Vagina (tissue), 2 donors: ENCODE data around the gene ITSN1. TPM values are rescaled to one million over a fixed set of nuclear protein-coding genes. Genes with fewer than 3 reads are reported as not detected.
"Not testable (repeated sequence)": the region's sequence is repeated elsewhere in the genome, so short reads cannot be mapped to it uniquely, and the experiment has no call there.

Experiments
- DNase-seq, 2 donors: peaks; one replicate each; pipeline ENCODE4 v3.0.0-alpha.2; 2017; ENCODE audit errors: extremely low spot score in 2 of 2
- H3K27ac ChIP-seq: fragments of 200-600 bp; sonication (generic); one replicate; pipeline ENCODE4 v1.5.1; 2019
- H3K27me3 ChIP-seq: fragments of 200-600 bp; sonication (generic); one replicate; pipeline ENCODE4 v1.5.1; 2019
- H3K36me3 ChIP-seq, 2 donors: fragments of 200-600 bp; sonication (generic); one replicate each; pipeline ENCODE4 v1.5.1; 2017 to 2019
- H3K4me1 ChIP-seq: fragments of 200-600 bp; sonication (generic); one replicate; pipeline ENCODE4 v1.5.1; 2019
- H3K4me3 ChIP-seq, 2 donors: fragments of 200-600 bp; sonication (generic); 1 replicate in 1 of 2; 2 replicates in 1 of 2; pipeline ENCODE4 v1.5.1; 2016 to 2019
- H3K9me3 ChIP-seq: fragments of 200-600 bp; sonication (generic); one replicate; pipeline ENCODE4 v1.5.1; 2019
- POLR2A ChIP-seq, 2 donors: fragments of 450-650 bp; IDR thresholded peaks; one replicate each; pipeline ENCODE4 v1.6.1; 2017; ENCODE audit warnings: antibody characterized with exemption in 2 of 2, mild to moderate bottlenecking in 2 of 2, moderate library complexity in 2 of 2
- POLR2AphosphoS5 ChIP-seq, 2 donors: sonication (generic); formaldehyde crosslinking; IDR thresholded peaks; one replicate each; pipeline ENCODE4 v1.9.0; 2017; ENCODE audit warnings: antibody characterized with exemption in 2 of 2, mild to moderate bottlenecking in 2 of 2, low read depth in 1 of 2; ENCODE audit not compliant: insufficient read depth in 1 of 2
- intact Hi-C: fragments of 100-400 bp; cut with DNase I; formaldehyde crosslinking; loops from one replicate; pipeline ENCODE4 v1.15.1; 2023
- total RNA-seq: library from RNA; depleted of rRNA; stranded (reverse); fragments of >200 nt; gene quantifications from one replicate; pipeline ENCODE4 v1.2.3, GENCODE V29; 2016
- TF ChIP-seq, protein P1 (sequence below), 3 experiments: fragments of 450-650 bp in 2 of 3; fragments of 200-600 bp in 1 of 3; sonication (generic) in 1 of 3; IDR thresholded peaks; one replicate each; pipeline ENCODE4 v1.5.1; 2017 to 2019; ENCODE audit warnings: antibody characterized with exemption in 3 of 3, mild to moderate bottlenecking in 2 of 3, moderate library complexity in 2 of 3

The ITSN1 gene
- total RNA-seq, 1 donor from 2014 or later = 46.9 TPM

DNA sequence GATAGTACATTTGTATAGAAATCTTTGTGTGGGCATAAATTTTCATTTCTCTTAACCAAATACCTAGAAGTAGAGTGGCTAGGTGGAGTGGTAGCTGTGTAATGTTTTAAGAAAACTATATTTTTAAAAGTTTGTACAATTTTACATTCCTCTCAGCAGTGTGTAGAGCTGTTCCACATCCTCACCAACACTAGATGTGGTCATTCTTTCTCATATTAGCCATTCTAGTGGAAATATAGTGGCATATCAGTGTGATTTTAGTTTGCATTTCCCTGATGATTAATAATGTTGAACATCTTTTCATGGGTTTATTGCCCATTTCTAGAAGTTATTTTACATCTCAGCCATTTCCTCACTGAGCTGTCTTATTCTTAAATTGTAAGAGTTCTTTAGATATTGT, 65.5 kb downstream of the ITSN1 start:
- Histone ChIP-seq H3K27ac (no peak overlapping the region), H3K4me3 (no peak overlapping the region), H3K9me3 (peaks cover 5% of the 10 kb centered on the region), H3K4me1 (no peaks in the 10 kb centered on the region), H3K36me3 (peaks cover 0 to 3% of the 10 kb centered on the region in 2 donors), H3K27me3 (no peaks in the 10 kb centered on the region)
- DNase-seq = no peak
- TF ChIP-seq, protein P1, sequence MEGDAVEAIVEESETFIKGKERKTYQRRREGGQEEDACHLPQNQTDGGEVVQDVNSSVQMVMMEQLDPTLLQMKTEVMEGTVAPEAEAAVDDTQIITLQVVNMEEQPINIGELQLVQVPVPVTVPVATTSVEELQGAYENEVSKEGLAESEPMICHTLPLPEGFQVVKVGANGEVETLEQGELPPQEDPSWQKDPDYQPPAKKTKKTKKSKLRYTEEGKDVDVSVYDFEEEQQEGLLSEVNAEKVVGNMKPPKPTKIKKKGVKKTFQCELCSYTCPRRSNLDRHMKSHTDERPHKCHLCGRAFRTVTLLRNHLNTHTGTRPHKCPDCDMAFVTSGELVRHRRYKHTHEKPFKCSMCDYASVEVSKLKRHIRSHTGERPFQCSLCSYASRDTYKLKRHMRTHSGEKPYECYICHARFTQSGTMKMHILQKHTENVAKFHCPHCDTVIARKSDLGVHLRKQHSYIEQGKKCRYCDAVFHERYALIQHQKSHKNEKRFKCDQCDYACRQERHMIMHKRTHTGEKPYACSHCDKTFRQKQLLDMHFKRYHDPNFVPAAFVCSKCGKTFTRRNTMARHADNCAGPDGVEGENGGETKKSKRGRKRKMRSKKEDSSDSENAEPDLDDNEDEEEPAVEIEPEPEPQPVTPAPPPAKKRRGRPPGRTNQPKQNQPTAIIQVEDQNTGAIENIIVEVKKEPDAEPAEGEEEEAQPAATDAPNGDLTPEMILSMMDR (IDR thresholded peaks at IDR 0.05) = no peak
- TF ChIP-seq POLR2A (IDR thresholded peaks at IDR 0.05) = no peak
- TF ChIP-seq POLR2AphosphoS5 (IDR thresholded peaks at IDR 0.05; ENCODE audit: insufficient read depth in 1 of 2, low read depth in 1 of 2) = no peak
- intact Hi-C loops = no loop called here

DNA sequence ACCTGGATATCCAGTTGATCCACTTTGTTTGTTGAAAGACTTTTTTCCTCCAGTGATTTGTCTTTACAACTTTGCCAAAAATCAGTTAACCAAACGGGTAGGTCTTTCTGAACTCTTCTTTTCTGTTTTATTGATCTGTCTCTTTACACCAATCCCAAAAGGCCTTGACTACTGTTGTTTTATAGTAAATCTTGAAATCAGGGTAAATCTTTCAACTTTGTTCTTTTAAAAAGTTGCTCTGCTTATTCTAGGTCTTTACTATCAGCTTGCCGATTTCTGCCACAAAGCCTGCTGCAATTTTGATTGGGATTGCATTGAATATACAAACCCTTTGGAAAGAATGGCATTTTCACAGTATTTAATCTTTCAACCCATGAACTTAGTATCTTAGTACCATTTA, 66.6 kb downstream of the ITSN1 start:
- intact Hi-C loops = no loop called here
- H3K4me1 ChIP-seq = no peaks in the 10 kb centered on the region
- H3K9me3 ChIP-seq = peaks cover 5% of the 10 kb centered on the region
- H3K27ac ChIP-seq = no peak overlapping the region
- peaks cover 0 to 3% of the 10 kb centered on the region in 2 donors for H3K36me3 ChIP-seq
- H3K27me3 ChIP-seq = no peaks in the 10 kb centered on the region
- no peak for TF ChIP-seq POLR2A (IDR thresholded peaks at IDR 0.05)
- TF ChIP-seq POLR2AphosphoS5 (IDR thresholded peaks at IDR 0.05; ENCODE audit: insufficient read depth in 1 of 2, low read depth in 1 of 2) = no peak
- TF ChIP-seq, protein P1 (IDR thresholded peaks at IDR 0.05) = no peak
- H3K4me3 ChIP-seq = no peak overlapping the region
- DNase-seq = no peak

DNA sequence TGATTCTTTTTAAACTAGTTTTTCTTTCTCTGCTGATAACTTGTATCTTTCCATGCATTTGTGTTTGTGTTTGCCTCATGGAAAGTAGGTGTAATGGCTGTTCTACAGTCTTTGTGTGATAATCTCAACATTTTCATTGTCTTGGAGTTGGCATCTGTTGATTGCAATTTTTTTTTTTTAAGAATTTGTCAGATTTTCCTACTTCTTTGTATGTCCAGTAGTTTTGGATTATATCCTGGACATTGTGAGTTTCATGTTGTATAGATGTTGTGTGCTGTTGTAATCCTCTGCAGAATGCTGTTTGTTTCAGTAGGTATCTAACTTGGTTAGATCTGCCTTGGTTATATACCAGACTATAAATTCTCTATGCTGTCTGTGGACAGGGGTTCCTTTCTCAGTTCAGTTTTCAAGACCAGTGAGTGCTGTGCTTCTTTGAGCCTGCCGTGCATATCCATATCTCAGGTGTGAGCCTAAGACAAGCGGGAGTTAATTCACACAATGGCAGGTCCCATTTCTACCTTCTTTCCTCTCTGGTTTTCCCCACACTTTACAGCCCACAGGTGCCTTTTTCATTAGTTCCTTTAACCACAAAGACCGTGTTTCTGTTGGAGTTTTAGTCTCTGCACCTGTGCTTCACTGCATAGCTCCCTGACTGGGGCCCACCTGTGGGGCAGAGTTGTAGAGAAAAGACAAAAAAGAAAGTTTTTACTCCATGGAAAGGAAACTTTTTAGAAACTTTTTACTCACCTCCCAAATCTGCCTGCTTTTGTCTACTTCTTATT, 69.9 kb downstream of the ITSN1 start:
- Histone ChIP-seq H3K9me3 (peaks cover 5% of the 10 kb centered on the region), H3K27ac (no peak overlapping the region), H3K36me3 (peaks cover 0 to 3% of the 10 kb centered on the region in 2 donors), H3K27me3 (no peaks in the 10 kb centered on the region), H3K4me3 (no peak overlapping the region), H3K4me1 (no peaks in the 10 kb centered on the region)
- TF ChIP-seq, protein P1 (IDR thresholded peaks at IDR 0.05) = no peak
- TF ChIP-seq POLR2A (IDR thresholded peaks at IDR 0.05) (no peak), POLR2AphosphoS5 (IDR thresholded peaks at IDR 0.05; ENCODE audit: insufficient read depth in 1 of 2, low read depth in 1 of 2) (no peak)
- no peak for DNase-seq
- intact Hi-C loops = no loop called here

DNA sequence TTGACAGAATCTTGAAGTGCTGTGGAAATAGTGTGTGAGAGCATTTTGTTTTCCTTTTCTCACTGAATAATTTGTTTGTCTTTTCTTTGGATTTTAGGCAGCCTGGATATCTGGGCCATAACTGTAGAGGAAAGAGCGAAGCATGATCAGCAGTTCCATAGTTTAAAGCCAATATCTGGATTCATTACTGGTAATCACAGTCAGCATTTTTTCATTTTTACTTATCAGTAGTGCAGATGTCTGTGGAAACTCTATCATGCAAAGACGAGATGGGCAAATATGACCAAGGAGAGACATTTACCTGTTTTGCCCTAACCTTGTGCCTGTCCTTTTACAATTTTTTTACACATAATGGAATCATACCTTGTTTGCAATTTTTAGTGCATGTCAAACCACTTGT, 78.8 kb downstream of the ITSN1 start:
- H3K4me3 ChIP-seq = no peak overlapping the region
- H3K36me3 ChIP-seq = peaks cover 0 to 13% of the 10 kb centered on the region in 2 donors
- TF ChIP-seq POLR2AphosphoS5 (IDR thresholded peaks at IDR 0.05; ENCODE audit: insufficient read depth in 1 of 2, low read depth in 1 of 2) (no peak), POLR2A (IDR thresholded peaks at IDR 0.05) (no peak)
- TF ChIP-seq, protein P1 (IDR thresholded peaks at IDR 0.05) = no peak
- H3K4me1 ChIP-seq = no peaks in the 10 kb centered on the region
- no peak overlapping the region for H3K27ac ChIP-seq
- no peaks in the 10 kb centered on the region for H3K9me3 ChIP-seq
- DNase-seq = no peak
- intact Hi-C loops = no loop called here
- no peaks in the 10 kb centered on the region for H3K27me3 ChIP-seq

DNA sequence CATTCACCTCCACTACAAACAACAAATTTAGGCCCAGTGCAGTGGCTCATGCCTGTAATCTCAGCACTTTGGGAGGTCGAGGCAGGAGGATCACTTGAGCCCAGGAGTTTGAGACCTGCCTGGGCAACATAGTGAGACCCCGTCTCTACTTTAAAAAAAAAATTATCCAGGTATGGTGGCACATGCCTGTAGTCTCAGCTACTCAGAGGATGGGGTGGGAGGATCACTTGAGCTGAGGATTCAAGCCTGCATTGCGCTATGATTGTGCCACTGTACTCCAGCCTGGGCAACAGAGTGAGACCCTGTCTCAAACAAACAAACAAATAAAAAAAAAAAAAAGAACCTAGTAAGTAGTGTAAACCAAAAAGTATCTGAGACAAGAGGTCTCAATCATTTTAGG, 86.8 kb downstream of the ITSN1 start:
- DNase-seq, H3K27ac ChIP-seq, H3K4me3 ChIP-seq, H3K27me3 ChIP-seq, H3K9me3 ChIP-seq, H3K4me1 ChIP-seq, intact Hi-C loops, H3K36me3 ChIP-seq: not testable (repeated sequence)
